HS-5 (cell line): Measurements from ENCODE around the gene GRK3.
A peak's percentile ranks its signal among the peaks of the same experiment; 100 is the strongest.
"Not testable (repeated sequence)": the region's sequence is repeated elsewhere in the genome, so short reads cannot be mapped to it uniquely, and the experiment has no call there.

Experiments
- DNase-seq: peaks from one replicate; pipeline ENCODE4 v3.0.0-alpha.2; 2012; ENCODE audit warnings: low read depth

The GRK3 gene

DNA sequence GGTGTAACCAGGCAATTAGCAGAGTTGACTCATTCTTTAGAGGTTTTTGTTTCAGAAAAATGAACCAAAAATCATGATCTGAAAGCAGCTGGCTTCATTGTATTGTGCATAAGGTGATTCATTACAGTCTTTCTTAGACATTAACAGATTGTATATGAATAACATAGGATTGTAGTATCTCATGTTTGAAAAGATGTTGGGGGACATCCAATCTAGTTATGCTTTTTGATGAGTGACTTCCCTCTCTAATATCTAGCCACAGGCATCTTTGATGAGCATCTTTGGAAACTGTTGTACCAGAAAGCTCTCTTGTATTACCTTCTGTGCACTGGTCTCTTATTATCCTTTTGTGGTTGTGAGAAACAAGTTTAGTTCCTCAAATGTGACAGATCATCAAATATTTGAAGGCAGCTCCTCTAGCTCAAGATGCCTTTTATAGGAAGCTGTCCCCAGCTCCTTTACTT lies 8.3 kb downstream of the GRK3 start:
- DNase-seq = no peak

- DNase-seq = no peak
These were observed 9.4 kb downstream of the GRK3 start for GRCh38 chr22:25573841-25574240.

- no peak for DNase-seq
These were observed 10.3 kb downstream of the GRK3 start for GRCh38 chr22:25574736-25575135.

- not testable (repeated sequence) for DNase-seq
These were observed 11.4 kb downstream of the GRK3 start for GRCh38 chr22:25575674-25576392.

DNA sequence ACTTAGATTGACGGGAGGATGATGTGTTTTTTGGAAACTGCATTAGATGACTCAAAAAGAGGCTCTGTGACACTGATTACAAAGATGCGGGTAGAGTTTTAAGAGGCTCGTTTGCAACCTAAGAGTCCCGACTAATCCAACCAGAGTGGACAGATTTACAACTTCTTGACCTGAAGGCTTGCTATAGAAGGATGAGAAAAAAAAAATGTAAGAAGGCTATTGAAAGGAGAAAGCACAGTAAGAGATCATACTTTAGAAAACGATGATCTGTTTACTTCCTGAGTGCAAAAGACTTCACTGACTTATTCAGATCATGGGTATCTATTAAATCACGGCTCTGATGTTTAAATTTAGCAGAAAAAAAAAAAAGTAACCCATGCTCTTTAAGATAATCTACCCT lies 17.0 kb downstream of the GRK3 start:
- DNase-seq = not testable (repeated sequence)

GRCh38 chr22:25582946-25583345 lies 18.5 kb downstream of the GRK3 start:
- peak; percentile 30 for DNase-seq

DNA sequence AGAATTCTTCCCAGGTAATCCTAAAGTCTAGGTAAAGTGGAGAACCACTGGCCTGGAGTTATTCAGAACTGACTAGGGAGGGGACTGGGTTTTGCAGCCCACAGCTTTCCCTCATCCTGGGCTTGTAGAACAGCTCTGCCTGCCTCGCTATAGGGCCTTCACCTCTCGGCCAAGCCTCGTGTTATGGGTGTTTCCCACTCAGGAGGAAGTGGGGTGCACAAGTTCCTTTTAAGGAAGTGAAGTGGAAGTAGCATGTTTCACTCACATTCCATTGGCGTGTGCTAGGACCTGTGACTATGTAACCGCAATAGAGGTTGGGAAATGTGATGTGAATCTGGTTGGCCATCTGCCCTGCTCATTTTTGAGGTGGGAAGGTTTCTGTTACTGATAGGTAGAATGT lies 20.5 kb downstream of the GRK3 start:
- peak; percentile 36 for DNase-seq

- DNase-seq = not testable (repeated sequence)
These were observed 25.2 kb downstream of the GRK3 start for GRCh38 chr22:25589664-25590063.

DNA sequence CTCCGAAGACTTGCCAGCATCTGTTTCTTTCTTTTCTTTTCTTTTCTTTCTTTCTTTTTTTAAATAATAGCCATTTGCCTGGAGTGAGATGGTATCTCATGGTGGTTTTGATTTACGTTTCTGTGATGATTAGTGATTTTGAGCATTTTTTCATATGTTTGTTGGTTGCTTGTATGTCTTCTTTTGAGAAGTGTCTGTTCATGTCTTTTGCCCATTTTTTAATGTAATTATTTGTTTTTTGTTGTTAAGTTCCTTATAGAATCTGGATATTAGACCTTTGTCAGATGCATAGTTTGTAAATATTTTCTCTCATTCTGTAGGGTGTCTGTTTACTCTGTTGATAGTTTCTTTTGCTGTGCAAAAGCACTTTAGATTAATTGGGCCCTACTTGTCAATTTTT lies 28.8 kb downstream of the GRK3 start:
- not testable (repeated sequence) for DNase-seq

- no peak for DNase-seq
These were observed 34.1 kb downstream of the GRK3 start for GRCh38 chr22:25598609-25599008.

DNA sequence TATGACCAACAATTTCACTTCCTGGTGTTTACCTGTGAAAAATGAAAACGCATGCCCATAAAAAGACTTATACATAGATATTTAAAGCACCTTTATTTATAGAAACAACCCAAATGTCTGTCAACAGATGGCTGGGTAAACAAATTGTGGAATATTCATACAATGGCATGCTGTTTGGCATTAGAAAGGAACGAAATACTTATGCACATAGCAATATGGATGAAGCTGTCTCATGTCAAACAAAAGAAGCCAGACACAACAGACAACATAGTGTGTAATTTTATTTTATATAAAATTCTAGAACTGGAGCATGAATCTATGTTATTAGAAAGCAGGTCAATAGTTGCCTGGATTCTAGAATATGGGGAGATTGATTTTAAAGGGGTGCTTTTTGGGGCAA lies 38.0 kb downstream of the GRK3 start:
- DNase-seq = no peak

- DNase-seq = no peak
These were observed 38.4 kb downstream of the GRK3 start for GRCh38 chr22:25602916-25603315.

GRCh38 chr22:25605146-25605545 lies 40.7 kb downstream of the GRK3 start:
- not testable (repeated sequence) for DNase-seq

GRCh38 chr22:25605565-25605964 lies 41.1 kb downstream of the GRK3 start:
- not testable (repeated sequence) for DNase-seq

GRCh38 chr22:25611284-25611683 lies 46.8 kb downstream of the GRK3 start:
- DNase-seq = not testable (repeated sequence)

DNA sequence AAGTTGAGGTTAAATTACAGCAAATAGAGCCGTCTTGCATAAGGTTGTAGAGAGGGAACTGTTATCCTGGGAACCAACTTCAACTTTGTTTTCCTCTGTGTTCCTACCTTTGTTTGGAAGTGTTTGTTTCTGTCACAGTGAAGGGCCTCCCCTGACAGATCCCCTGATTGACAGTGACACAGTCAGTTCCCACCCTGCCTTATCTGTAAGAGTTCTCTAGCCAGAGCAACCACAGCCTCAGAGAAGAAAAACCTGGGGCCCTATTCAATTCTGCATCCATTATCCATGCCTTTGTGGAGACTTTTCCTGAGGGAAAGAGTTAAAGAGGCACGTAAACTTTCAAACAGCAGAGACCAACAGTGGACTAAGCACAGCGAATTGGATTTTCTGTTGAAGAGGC lies 48.7 kb downstream of the GRK3 start:
- DNase-seq = not testable (repeated sequence)

DNA sequence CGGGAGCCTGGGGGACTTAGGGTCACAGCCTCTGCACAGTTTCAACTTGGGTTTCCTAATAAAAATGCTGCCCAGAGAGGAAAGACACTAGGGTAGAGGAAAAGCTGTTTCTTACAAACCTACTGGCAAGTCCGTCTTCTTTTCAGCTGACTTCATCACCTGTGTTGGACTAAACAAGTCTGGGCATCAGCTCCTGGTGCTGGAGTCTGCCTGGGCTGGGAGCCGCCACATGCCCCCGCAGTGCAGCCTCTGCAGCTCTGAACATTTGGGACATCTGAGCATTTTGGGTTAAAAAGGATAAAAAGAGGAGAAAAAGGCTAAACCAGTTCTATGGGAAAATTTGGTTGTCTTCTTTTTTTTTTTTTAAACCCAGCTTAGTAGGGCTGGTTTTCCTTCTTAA lies 49.1 kb downstream of the GRK3 start:
- not testable (repeated sequence) for DNase-seq

GRCh38 chr22:25614791-25615190 lies 50.3 kb downstream of the GRK3 start:
- DNase-seq = not testable (repeated sequence)

DNA sequence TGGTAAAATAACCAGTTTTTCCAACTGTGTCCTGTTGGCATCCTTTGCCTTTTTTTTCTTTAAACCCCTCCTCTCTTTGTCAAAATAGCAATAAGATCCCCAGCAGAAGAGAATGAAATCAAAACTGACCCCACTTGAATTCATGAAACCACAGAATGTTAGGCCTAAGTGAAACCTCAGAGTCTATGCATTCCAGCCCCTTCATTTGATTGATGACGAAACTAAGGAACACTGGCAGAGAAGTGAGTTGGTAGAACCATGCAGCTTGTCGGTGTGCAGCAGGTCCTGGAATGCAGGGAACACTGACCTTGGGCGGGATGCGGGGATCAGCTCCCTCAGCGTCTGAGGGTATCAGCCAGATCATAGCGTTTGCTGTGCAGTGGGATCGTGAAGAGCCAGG lies 57.5 kb downstream of the GRK3 start:
- no peak for DNase-seq

DNA sequence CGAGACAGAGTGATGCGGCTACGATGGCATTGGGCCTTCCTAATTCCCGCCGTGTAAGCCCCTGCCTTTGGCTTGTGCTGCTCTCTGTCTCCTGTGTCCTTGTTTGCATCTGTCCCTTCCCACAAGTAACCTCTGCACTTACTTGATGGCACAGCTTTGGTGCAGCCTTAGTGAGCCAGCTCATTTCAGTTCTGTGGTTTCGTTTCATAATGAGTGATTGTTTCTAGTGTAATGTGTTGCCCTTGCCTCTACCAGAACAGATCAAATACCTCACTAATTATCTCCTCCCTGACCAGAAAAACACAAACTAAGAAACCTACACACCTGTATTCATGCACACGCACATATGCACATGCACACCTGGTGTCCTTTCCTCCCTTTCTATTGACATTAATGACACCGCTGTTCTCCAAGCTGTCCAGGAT lies 58.8 kb downstream of the GRK3 start:
- no peak for DNase-seq

DNA sequence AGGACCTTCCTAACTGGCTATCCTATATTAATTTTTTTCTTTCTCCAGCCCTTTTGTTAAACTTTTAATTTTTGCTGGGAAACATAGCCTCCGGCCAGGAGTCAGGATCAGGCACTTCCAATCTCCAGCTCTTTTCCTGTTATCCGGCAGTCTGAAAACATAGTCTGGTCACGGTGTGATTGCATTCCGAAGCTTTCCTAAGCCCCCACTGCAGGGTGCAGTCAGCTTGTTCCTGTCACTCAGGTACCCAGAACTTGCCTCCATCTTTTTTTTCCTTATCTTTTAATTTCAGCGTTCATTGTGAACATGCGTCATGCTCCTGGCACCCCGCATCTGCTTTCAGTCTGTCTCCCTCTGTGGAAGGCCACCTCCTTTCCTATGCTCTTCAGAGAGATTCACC lies 59.4 kb downstream of the GRK3 start:
- DNase-seq = no peak

DNA sequence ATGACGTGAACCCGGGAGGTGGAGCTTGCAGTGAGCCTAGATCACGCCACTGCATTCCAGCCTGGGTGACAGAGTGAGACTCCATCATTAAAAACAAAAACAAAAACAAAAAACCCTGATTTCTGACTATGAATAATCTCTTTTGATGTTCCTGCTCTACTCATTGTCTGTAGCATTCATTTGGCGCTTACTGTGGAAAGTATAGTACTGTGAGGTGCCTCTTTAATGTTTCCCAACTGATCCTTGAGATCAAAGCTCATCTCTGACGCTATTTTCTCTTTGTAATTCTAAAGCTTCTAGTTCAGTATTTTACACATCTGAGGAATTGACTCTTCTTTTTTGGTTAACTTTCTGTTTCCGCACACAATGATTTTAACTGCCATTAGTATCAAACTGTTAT lies 60.0 kb downstream of the GRK3 start:
- no peak for DNase-seq

GRCh38 chr22:25625747-25626623 lies 61.5 kb downstream of the GRK3 start:
- not testable (repeated sequence) for DNase-seq
